GM12891 (cell line): ENCODE data around the gene APBB2.

Experiments used
- POLR2AphosphoS5 ChIP-seq: IDR thresholded peaks from 2 replicates; pipeline ENCODE4 v1.6.1; 2011; ENCODE audit warnings: low read depth, low read length, control low read depth
- SPI1 ChIP-seq: IDR thresholded peaks from 2 replicates; pipeline ENCODE4 v1.6.1; 2011; ENCODE audit warnings: low read depth, low read length, control low read depth
- TAF1 ChIP-seq: IDR thresholded peaks from 2 replicates; pipeline ENCODE4 v1.6.1; 2011; ENCODE audit warnings: low read depth, low read length, control low read depth

DNA sequence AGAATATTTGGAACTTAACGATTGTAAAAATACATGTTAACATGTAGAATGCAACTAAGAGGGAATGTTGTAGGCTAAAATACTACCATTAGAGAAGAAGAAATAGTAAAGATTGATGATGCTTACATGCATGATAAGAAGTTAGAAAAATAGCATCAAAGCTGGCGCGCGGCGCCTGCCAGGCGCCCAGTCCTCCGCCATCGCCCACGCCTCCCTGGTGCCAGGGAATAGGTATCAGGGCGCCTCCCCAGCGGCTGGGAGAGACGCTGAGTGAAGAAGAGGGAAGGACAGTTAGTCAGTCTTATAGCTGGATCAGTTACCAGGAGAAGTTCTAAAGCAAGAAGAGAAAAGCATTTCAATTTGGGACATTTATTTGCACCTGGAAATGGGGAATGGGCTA is 428.6 kb downstream of the APBB2 start:
- TF ChIP-seq POLR2AphosphoS5 (no peak), TAF1 (no peak), SPI1 (no peak)
